GM13977 (cell line): ENCODE measurements around the gene OAF.
A peak's percentile ranks its signal among the peaks of the same experiment; 100 is the strongest.
"Not testable (repeated sequence)": the region's sequence is repeated elsewhere in the genome, so short reads cannot be mapped to it uniquely, and the experiment has no call there.

Experiments
- DNase-seq: peaks from one replicate; pipeline ENCODE4 v3.0.0; 2012; ENCODE audit warnings: low spot score
- CTCF ChIP-seq: IDR thresholded peaks from 2 replicates; pipeline ENCODE4 v1.5.1; 2012; ENCODE audit warnings: mild to moderate bottlenecking, control low read depth; ENCODE audit not compliant: insufficient read depth; ENCODE audit errors: extremely low read depth, missing control alignments
- in situ Hi-C: fragments of 300-500 bp; cut with MboI; formaldehyde crosslinking; loops from one replicate; pipeline ENCODE4 v1.12.0; 2022; ENCODE audit warnings: low sequenced_read_pairs, low pct_unique_long_range_greater_than_20kb, mixed read lengths, inconsistent platforms; ENCODE audit not compliant: unreplicated experiment

OAF gene

GRCh38 chr11:120179057-120179672 is 31.7 kb upstream of the OAF start:
- in situ Hi-C loops: loop anchor here (10.0 kb wide), 1 partner anchor 46 kb away; no protein-coding TSS in a partner anchor
- TF ChIP-seq CTCF: no peak
- DNase-seq: no peak

- in situ Hi-C loops, DNase-seq: not testable (repeated sequence)
Measured at GRCh38 chr11:120180063-120180462, 30.8 kb upstream of the OAF start.

- TF ChIP-seq CTCF: no peak
- DNase-seq: no peak
- in situ Hi-C loops: no loop called here
Measured at GRCh38 chr11:120180551-120181232, 30.1 kb upstream of the OAF start.

- no peak for TF ChIP-seq CTCF
- no peak for DNase-seq
- in situ Hi-C loops: no loop called here
Measured at GRCh38 chr11:120181376-120181975, 29.4 kb upstream of the OAF start.

GRCh38 chr11:120182372-120182771 is 28.5 kb upstream of the OAF start:
- TF ChIP-seq CTCF: no peak
- in situ Hi-C loops: no loop called here
- no peak for DNase-seq

- DNase-seq: no peak
- TF ChIP-seq CTCF: peak; percentile 27
- in situ Hi-C loops: no loop called here
Measured at GRCh38 chr11:120182790-120183491, 27.9 kb upstream of the OAF start.
